IPS DF 6.9 (cell line): ENCODE measurements around the gene WDR70.
"Not testable (repeated sequence)": the region's sequence is repeated elsewhere in the genome, so short reads cannot be mapped to it uniquely, and the experiment has no call there.

Experiments used
- DNase-seq: peaks from one replicate; pipeline ENCODE4 v3.0.0-alpha.2; 2013; ENCODE audit warnings: low read depth, low spot score
- H3K27ac ChIP-seq: one replicate; pipeline ENCODE4 v1.5.1; 2013; ENCODE audit warnings: low read length, control low read depth
- H3K27me3 ChIP-seq: 2 replicates; pipeline ENCODE4 v1.6.1; 2013; ENCODE audit warnings: mild to moderate bottlenecking, low read length; ENCODE audit not compliant: control insufficient read depth, insufficient read depth
- H3K36me3 ChIP-seq: 2 replicates; pipeline ENCODE4 v1.6.1; 2013; ENCODE audit warnings: low read length; ENCODE audit not compliant: control insufficient read depth, insufficient read depth
- H3K4me1 ChIP-seq: 2 replicates; pipeline ENCODE4 v1.6.1; 2013; ENCODE audit warnings: low read length; ENCODE audit not compliant: control insufficient read depth, insufficient read depth
- H3K4me3 ChIP-seq: 2 replicates; pipeline ENCODE4 v1.5.1; 2013; ENCODE audit warnings: mild to moderate bottlenecking, low read length
- H3K9me3 ChIP-seq: 2 replicates; pipeline ENCODE4 v1.6.1; 2013; ENCODE audit warnings: low read length, inconsistent platforms; ENCODE audit not compliant: control insufficient read depth, insufficient read depth
- WGBS: extraction: QIAGEN DNeasy Blood & Tissue Kit; methylation state at CpG from one replicate; pipeline ENCODE4 v1.1.7; 2013; ENCODE audit warnings: mixed read lengths, missing lambda C conversion rate; ENCODE audit not compliant: insufficient read length, insufficient coverage; 5-methylcytosine and 5-hydroxymethylcytosine counted together

Gene WDR70

GRCh38 chr5:37674361-37674760 is 295.2 kb downstream of the WDR70 start:
- H3K4me1 ChIP-seq: not testable (repeated sequence)
- WGBS: no CpG with 5 or more reads among the region's 6 CpGs

DNA sequence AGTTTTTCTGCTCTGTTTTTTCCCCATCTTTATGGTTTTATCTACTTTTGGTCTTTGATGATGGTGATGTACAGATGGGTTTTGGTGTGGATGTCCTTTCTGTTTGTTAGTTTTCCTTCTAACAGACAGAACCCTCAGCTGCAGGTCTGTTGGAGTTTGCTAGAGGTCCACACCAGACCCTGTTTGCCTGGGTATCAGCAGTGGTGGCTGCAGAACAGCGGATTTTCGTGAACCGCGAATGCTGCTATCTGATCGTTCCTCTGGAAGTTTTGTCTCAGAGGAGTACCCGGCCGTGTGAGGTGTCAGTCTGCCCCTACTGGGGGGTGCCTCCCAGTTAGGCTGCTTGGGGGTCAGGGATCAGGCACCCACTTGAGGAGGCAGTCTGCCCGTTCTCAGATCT is 300.2 kb downstream of the WDR70 start:
- H3K36me3 ChIP-seq, H3K4me3 ChIP-seq, DNase-seq, H3K27me3 ChIP-seq, H3K4me1 ChIP-seq, H3K9me3 ChIP-seq, H3K27ac ChIP-seq: not testable (repeated sequence)
- WGBS: no CpG with 5 or more reads among the region's 8 CpGs

More at GRCh38 chr5:37674361-37674760, 295.2 kb downstream of the WDR70 start:
- not testable (repeated sequence) for H3K27me3 ChIP-seq, DNase-seq, H3K27ac ChIP-seq, H3K36me3 ChIP-seq, H3K9me3 ChIP-seq, H3K4me3 ChIP-seq

DNA sequence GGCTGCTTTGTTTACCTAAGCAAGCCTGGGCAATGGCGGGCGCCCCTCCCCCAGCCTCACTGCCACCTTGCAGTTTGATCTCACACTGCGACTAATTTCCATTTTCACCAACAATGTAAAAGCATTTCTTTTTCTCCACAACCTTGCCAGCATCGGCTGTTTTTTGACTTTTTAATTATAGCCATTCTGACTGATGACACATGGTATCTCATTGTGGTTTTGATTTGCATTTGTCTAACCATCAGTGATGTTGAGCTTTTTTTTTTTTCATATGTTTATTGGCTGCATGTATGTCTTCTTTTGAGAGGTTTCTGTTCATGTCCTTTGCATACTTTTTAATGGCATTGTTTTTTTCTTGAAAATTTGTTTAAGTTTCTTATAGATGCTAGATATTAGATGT is 300.8 kb downstream of the WDR70 start:
- not testable (repeated sequence) for DNase-seq, H3K27ac ChIP-seq, H3K4me3 ChIP-seq, H3K36me3 ChIP-seq, H3K4me1 ChIP-seq, H3K27me3 ChIP-seq, H3K9me3 ChIP-seq
- no CpG with 5 or more reads among the region's 4 CpGs for WGBS

- no peaks in the 10 kb centered on the region for H3K27me3 ChIP-seq
- no peaks in the 10 kb centered on the region for H3K36me3 ChIP-seq
- no peak overlapping the region for H3K4me3 ChIP-seq
- no CpG with 5 or more reads among the region's 1 CpG for WGBS
- no peak for DNase-seq
- no peak overlapping the region for H3K27ac ChIP-seq
- H3K4me1 ChIP-seq: no peaks in the 10 kb centered on the region
- no peaks in the 10 kb centered on the region for H3K9me3 ChIP-seq
Observed at GRCh38 chr5:37683072-37683471, 304.0 kb downstream of the WDR70 start.

GRCh38 chr5:37685211-37685610 is 306.1 kb downstream of the WDR70 start:
- no peaks in the 10 kb centered on the region for H3K36me3 ChIP-seq

GRCh38 chr5:37685816-37686215 is 306.7 kb downstream of the WDR70 start:
- Histone ChIP-seq H3K9me3 (no peaks in the 10 kb centered on the region), H3K27me3 (no peaks in the 10 kb centered on the region), H3K27ac (no peak overlapping the region), H3K4me1 (no peaks in the 10 kb centered on the region), H3K4me3 (no peak overlapping the region), H3K36me3 (no peaks in the 10 kb centered on the region)
- no peak for DNase-seq
- WGBS: no CpG with 5 or more reads among the region's 7 CpGs

More at GRCh38 chr5:37685211-37685610, 306.1 kb downstream of the WDR70 start:
- Histone ChIP-seq H3K27ac (no peak overlapping the region), H3K9me3 (no peaks in the 10 kb centered on the region), H3K4me1 (no peaks in the 10 kb centered on the region), H3K4me3 (no peak overlapping the region), H3K27me3 (no peaks in the 10 kb centered on the region)
- no peak for DNase-seq
- no CpG with 5 or more reads among the region's 3 CpGs for WGBS

GRCh38 chr5:37688925-37689324 is 309.8 kb downstream of the WDR70 start:
- DNase-seq, H3K27me3 ChIP-seq, H3K4me1 ChIP-seq, H3K27ac ChIP-seq, H3K36me3 ChIP-seq, H3K9me3 ChIP-seq, H3K4me3 ChIP-seq: not testable (repeated sequence)
- WGBS: no CpG with 5 or more reads among the region's 10 CpGs

DNA sequence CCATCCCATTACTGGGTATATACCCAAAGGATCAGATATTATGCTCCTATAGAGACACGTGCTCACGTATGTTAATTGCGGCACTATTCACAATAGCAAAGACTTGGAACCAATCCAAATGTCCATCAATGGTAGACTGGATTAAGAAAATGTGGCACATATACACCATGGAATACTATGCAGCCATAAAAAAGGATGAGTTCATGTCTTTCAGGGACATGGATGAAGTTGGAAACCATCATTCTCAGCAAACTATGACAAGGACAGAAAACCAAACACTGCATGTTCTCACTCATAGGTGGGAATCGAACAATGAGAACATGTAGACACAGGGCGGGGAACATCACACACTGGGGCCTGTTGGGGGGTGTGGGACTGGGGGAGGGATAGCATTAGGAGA is 315.2 kb downstream of the WDR70 start:
- not testable (repeated sequence) for H3K9me3 ChIP-seq, H3K27me3 ChIP-seq, DNase-seq, H3K36me3 ChIP-seq, H3K4me3 ChIP-seq, H3K4me1 ChIP-seq, H3K27ac ChIP-seq
- WGBS: no CpG with 5 or more reads among the region's 5 CpGs

GRCh38 chr5:37694867-37695266 is 315.7 kb downstream of the WDR70 start:
- Histone ChIP-seq H3K27ac (no peak overlapping the region), H3K4me1 (no peaks in the 10 kb centered on the region), H3K36me3 (no peaks in the 10 kb centered on the region), H3K9me3 (no peaks in the 10 kb centered on the region), H3K4me3 (no peak overlapping the region), H3K27me3 (no peaks in the 10 kb centered on the region)
- DNase-seq: no peak

DNA sequence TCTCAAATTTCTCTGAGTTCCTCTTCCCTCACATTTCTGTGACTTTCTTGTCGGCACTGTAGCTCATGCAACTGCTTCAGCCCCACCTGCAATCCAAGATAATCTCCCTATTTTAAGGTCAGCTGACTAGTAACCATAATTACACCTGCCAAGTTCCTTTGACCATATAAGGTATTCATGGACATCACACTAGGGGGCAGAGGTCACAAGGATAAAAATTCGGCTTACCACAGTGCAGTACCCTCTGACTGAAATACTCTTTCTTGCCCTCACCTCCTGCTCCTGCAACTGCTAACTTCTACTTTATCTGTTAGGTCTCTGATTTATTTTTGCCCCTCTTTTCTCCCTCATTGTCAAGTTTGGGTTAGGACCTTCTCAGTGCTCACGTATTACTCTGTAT is 316.5 kb downstream of the WDR70 start:
- WGBS: no CpG with 5 or more reads among the region's 3 CpGs
- Histone ChIP-seq H3K27ac (no peak overlapping the region), H3K36me3 (no peaks in the 10 kb centered on the region), H3K9me3 (no peaks in the 10 kb centered on the region), H3K4me3 (no peak overlapping the region), H3K4me1 (no peaks in the 10 kb centered on the region), H3K27me3 (no peaks in the 10 kb centered on the region)
- DNase-seq: no peak

GRCh38 chr5:37696190-37697021 is 317.3 kb downstream of the WDR70 start:
- no peaks in the 10 kb centered on the region for H3K9me3 ChIP-seq
- no peaks in the 10 kb centered on the region for H3K4me1 ChIP-seq
- no peak overlapping the region for H3K27ac ChIP-seq
- WGBS: no CpG with 5 or more reads among the region's 5 CpGs
- H3K27me3 ChIP-seq: no peaks in the 10 kb centered on the region
- no peaks in the 10 kb centered on the region for H3K36me3 ChIP-seq
- H3K4me3 ChIP-seq: no peak overlapping the region
- no peak for DNase-seq
